ENCODE measurements around the gene SLC6A13. TPM values are rescaled to one million over a fixed set of nuclear protein-coding genes. Genes with fewer than 3 reads are reported as not detected.

SLC6A13 gene
- total and polyA plus RNA-seq, 10 of the 15 experiments (the other 5 are each of a cell fraction or from before 2014, with no cell fraction given): 0.18 to 1.2 (median 0.20) TPM; not detected in 3

GRCh38 chr12:226401-226800 lies 36.2 kb downstream of the SLC6A13 start:
- Histone ChIP-seq H3K27ac (ENCODE audit: control insufficient read depth, insufficient read depth) (no peak overlapping the region), H3K9ac (ENCODE audit: control insufficient read depth, insufficient read depth, low read length) (no peak overlapping the region), H3K9me3 (replicated peaks; ENCODE audit: control insufficient read depth, insufficient read depth, low read length) (no peaks in the 10 kb centered on the region), H3K4me3 (no peak overlapping the region), H4K20me1 (ENCODE audit: control insufficient read depth, insufficient read depth) (no peaks in the 10 kb centered on the region; the same call in 1 of the 2 replicates), H3K4me2 (ENCODE audit: control insufficient read depth, insufficient read depth) (no peak overlapping the region), H3K4me1 (ENCODE audit: control insufficient read depth, insufficient read depth, low read length) (no peaks in the 10 kb centered on the region), H3K79me2 (ENCODE audit: control insufficient read depth, insufficient read depth, low read length) (no peaks in the 10 kb centered on the region), H3K36me3 (ENCODE audit: control insufficient read depth in 2 of 2, insufficient read depth in 2 of 2, low read length in 1 of 2) (no peaks in the 10 kb centered on the region), H3K27me3 (replicated peaks in 1 of 2; ENCODE audit: control insufficient read depth in 2 of 2, insufficient read depth in 2 of 2, low read length in 1 of 2) (peaks cover 0 to 4% of the 10 kb centered on the region in 2 experiments), H2AFZ (ENCODE audit: control insufficient read depth, low read depth, low read length) (no peak overlapping the region)
- no peak for ATAC-seq
- in situ Hi-C loops (cut with MboI): no loop called here
- ChIA-PET RAD21 (ENCODE audit: unreplicated experiment) (no interaction called here), POLR2A (no interaction called here), CTCF (no interaction called here), SMC1A (ENCODE audit: uncharacterized antibody, unreplicated experiment) (no interaction called here)
- no TSS peak for BruUV-seq (replicated peaks)
- WGBS (ENCODE audit: insufficient coverage, insufficient replicate concordance, low lambda C conversion rate, missing lambda C conversion rate): 54% methylated on average over 14 of the region's 14 CpGs
- FAIRE-seq: no peak
- DNase-seq (ENCODE audit: low read depth, low spot score): no peak
- intact Hi-C loops (cut with micrococcal nuclease; ENCODE audit: unreplicated experiment): no loop called here
- TF ChIP-seq EZH2 (IDR thresholded peaks at IDR 0.05; ENCODE audit: borderline replicate concordance, control insufficient read depth, low read depth, low read length) (no peak), RFX5 (IDR thresholded peaks at IDR 0.05; ENCODE audit: low read depth, low read length) (no peak), MTA2 (IDR thresholded peaks at IDR 0.05; ENCODE audit: low read depth) (no peak)

- Histone ChIP-seq H3K9me3 (replicated peaks; ENCODE audit: control insufficient read depth, insufficient read depth, low read length) (no peaks in the 10 kb centered on the region), H2AFZ (ENCODE audit: control insufficient read depth, low read depth, low read length) (no peak overlapping the region), H4K20me1 (ENCODE audit: control insufficient read depth, insufficient read depth) (no peaks in the 10 kb centered on the region; the same call in 1 of the 2 replicates), H3K4me3 (no peak overlapping the region), H3K27ac (ENCODE audit: control insufficient read depth, insufficient read depth) (no peak overlapping the region), H3K9ac (ENCODE audit: control insufficient read depth, insufficient read depth, low read length) (no peak overlapping the region), H3K4me1 (ENCODE audit: control insufficient read depth, insufficient read depth, low read length) (no peaks in the 10 kb centered on the region), H3K4me2 (ENCODE audit: control insufficient read depth, insufficient read depth) (no peak overlapping the region), H3K79me2 (ENCODE audit: control insufficient read depth, insufficient read depth, low read length) (no peaks in the 10 kb centered on the region), H3K36me3 (ENCODE audit: control insufficient read depth in 2 of 2, insufficient read depth in 2 of 2, low read length in 1 of 2) (no peaks in the 10 kb centered on the region), H3K27me3 (replicated peaks in 1 of 2; ENCODE audit: control insufficient read depth in 2 of 2, insufficient read depth in 2 of 2, low read length in 1 of 2) (peaks cover 0 to 4% of the 10 kb centered on the region in 2 experiments)
- no peak for TF ChIP-seq RAD21 (IDR thresholded peaks at IDR 0.05; ENCODE audit: insufficient read depth, low read depth, low read length)
- no peak for TF ChIP-seq ZSCAN29 (IDR thresholded peaks at IDR 0.05)
- 76% methylated on average over 18 of the region's 18 CpGs for WGBS (ENCODE audit: insufficient coverage, insufficient replicate concordance, low lambda C conversion rate, missing lambda C conversion rate)
- ATAC-seq: no peak
- intact Hi-C loops (cut with micrococcal nuclease; ENCODE audit: unreplicated experiment) (no loop called here), in situ Hi-C loops (cut with MboI) (no loop called here)
- ChIA-PET RAD21 (ENCODE audit: unreplicated experiment) (no interaction called here), SMC1A (ENCODE audit: uncharacterized antibody, unreplicated experiment) (no interaction called here), CTCF (no interaction called here), POLR2A (no interaction called here)
- no peak for DNase-seq (ENCODE audit: low read depth, low spot score)
- BruUV-seq (replicated peaks): no TSS peak
- FAIRE-seq: no peak
Observed at GRCh38 chr12:225012-225411, 37.6 kb downstream of the SLC6A13 start.
